Measurements from ENCODE around the gene TM2D3.

DNA sequence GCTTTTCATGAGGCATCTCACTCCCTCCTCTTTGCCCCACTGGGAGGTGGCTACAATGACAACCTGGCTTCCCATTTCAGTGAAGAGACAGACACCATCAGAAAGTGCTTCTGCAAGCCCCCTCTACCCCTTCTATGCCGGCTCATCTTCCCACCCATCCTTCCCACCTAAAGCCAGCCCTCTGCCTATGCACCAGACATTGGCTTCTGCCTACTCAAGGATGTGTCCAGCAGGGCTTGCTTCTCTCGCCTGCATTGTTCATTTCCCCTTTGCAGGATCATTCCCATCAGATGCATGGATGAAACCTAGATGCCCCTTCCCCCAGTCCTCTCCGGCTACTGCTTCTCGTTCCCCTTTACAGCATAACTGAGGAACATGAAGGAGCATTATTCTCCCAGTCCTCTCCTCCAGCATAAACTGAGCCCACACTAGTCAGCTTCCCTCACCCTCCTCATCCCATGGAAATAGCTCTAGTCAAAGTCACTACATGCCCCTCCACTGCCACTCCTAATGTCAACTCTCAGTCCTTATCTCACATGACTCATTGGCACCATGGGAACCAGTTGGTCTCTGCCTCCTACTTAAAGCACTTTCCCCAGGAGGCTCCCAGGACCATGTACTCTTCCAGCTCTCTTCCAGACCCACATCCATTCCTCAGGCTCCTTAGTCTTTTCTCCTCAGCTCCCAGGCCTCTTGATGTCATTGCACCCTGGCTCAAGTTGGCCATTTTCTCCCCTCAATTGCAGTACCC lies 47.9 kb downstream of the TM2D3 start:
- TF ChIP-seq CTCF (IDR thresholded peaks at IDR 0.05 in 2 of 3, conservative IDR thresholded peaks at IDR 0.05 in 1 of 3; ENCODE audit: borderline replicate concordance in 1 of 3, insufficient read depth in 1 of 3, low read depth in 2 of 3, low read length in 2 of 3) (no peak), SRF (IDR thresholded peaks at IDR 0.05; ENCODE audit: low read depth) (no peak), YY1 (IDR thresholded peaks at IDR 0.05; ENCODE audit: extremely low read depth, insufficient replicate concordance, low read depth, low read length) (no peak), CEBPB (IDR thresholded peaks at IDR 0.05; ENCODE audit: low read depth) (no peak), ELF1 (IDR thresholded peaks at IDR 0.05; ENCODE audit: borderline replicate concordance, low read depth) (no peak), EZH2 (IDR thresholded peaks at IDR 0.05) (no peak), RAD21 (IDR thresholded peaks at IDR 0.05; ENCODE audit: low read depth) (no peak), JUND (IDR thresholded peaks at IDR 0.05) (no peak)

Data from HCT116 (cell line).